Measurements from ENCODE around the gene FNDC1.

DNA sequence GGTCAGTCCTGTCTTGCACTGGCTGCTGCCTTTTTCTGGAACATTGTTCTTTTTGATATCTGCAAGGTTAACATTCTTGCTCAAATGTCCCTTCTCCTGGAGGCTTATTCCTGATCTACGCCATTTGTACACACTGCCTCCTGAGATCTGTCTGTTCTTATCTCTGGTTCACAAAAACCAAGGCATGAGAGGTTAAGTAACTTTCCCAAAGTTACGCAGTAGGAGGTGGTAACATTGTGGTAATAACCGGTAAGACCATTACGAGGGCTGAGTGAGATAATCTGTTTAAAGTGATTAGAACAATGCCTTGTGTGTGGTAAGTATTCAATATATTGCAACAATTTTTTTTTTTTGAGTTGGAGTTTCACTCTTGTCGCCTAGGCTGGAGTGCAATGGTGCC lies 132.1 kb downstream of the FNDC1 start:
- TF ChIP-seq, protein P1, sequence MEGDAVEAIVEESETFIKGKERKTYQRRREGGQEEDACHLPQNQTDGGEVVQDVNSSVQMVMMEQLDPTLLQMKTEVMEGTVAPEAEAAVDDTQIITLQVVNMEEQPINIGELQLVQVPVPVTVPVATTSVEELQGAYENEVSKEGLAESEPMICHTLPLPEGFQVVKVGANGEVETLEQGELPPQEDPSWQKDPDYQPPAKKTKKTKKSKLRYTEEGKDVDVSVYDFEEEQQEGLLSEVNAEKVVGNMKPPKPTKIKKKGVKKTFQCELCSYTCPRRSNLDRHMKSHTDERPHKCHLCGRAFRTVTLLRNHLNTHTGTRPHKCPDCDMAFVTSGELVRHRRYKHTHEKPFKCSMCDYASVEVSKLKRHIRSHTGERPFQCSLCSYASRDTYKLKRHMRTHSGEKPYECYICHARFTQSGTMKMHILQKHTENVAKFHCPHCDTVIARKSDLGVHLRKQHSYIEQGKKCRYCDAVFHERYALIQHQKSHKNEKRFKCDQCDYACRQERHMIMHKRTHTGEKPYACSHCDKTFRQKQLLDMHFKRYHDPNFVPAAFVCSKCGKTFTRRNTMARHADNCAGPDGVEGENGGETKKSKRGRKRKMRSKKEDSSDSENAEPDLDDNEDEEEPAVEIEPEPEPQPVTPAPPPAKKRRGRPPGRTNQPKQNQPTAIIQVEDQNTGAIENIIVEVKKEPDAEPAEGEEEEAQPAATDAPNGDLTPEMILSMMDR (IDR thresholded peaks at IDR 0.05) = no peak
- TF ChIP-seq POLR2A (IDR thresholded peaks at IDR 0.05) (no peak), EP300 (IDR thresholded peaks at IDR 0.05) (no peak), POLR2AphosphoS5 (IDR thresholded peaks at IDR 0.05) (no peak)
